NB4 (cell line): ENCODE results near the gene FSTL4.

Experiments
- DNase-seq: peaks from one replicate; pipeline ENCODE4 v3.0.0; 2010; ENCODE audit warnings: low read depth
- H3K4me3 ChIP-seq: one replicate; pipeline ENCODE4 v1.5.1; 2011; ENCODE audit warnings: mild to moderate bottlenecking, low read depth, low read length, moderate library complexity
- MYC ChIP-seq: IDR thresholded peaks from 2 replicates; pipeline ENCODE4 v1.6.1; 2011; ENCODE audit warnings: low read depth, low read length
- POLR2A ChIP-seq: IDR thresholded peaks from 2 replicates; pipeline ENCODE4 v1.6.1; 2011; ENCODE audit warnings: mild to moderate bottlenecking; ENCODE audit not compliant: insufficient read length; ENCODE audit errors: extremely low read depth
- TF ChIP-seq, protein P1 (sequence below): IDR thresholded peaks from one replicate; pipeline ENCODE4 v1.5.1; 2012; ENCODE audit warnings: low read depth, low read length
- TF ChIP-seq, protein P2 (sequence below): IDR thresholded peaks from 2 replicates; pipeline ENCODE4 v1.6.1; 2011; ENCODE audit warnings: low read depth, low read length

FSTL4 gene

GRCh38 chr5:133359861-133360260, 252.5 kb downstream of the FSTL4 start:
- DNase-seq = no peak
- H3K4me3 ChIP-seq = no peak overlapping the region

DNA sequence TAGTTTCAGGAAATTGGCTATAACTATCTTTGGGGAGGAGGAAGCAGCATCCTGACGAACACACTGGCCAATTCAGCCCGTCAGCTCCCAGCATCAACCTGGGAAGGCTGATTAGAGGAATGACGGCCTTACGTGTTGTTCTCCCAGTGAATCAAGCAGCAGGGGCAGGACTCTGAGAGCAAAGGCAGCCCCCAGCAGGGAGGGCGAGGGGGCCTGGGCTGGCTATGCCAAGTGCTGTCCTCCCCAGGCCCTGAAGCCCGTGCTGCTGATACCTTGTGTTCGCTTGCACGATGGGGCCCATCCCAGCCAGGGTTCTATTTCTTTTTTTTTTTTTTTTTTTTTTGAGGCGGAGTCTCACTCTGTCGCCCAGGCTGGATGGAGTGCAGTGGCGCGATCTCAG, 254.1 kb downstream of the FSTL4 start:
- no peak for DNase-seq
- no peak overlapping the region for H3K4me3 ChIP-seq
- TF ChIP-seq, protein P1, sequence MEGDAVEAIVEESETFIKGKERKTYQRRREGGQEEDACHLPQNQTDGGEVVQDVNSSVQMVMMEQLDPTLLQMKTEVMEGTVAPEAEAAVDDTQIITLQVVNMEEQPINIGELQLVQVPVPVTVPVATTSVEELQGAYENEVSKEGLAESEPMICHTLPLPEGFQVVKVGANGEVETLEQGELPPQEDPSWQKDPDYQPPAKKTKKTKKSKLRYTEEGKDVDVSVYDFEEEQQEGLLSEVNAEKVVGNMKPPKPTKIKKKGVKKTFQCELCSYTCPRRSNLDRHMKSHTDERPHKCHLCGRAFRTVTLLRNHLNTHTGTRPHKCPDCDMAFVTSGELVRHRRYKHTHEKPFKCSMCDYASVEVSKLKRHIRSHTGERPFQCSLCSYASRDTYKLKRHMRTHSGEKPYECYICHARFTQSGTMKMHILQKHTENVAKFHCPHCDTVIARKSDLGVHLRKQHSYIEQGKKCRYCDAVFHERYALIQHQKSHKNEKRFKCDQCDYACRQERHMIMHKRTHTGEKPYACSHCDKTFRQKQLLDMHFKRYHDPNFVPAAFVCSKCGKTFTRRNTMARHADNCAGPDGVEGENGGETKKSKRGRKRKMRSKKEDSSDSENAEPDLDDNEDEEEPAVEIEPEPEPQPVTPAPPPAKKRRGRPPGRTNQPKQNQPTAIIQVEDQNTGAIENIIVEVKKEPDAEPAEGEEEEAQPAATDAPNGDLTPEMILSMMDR = no peak

More at GRCh38 chr5:133359861-133360260, 252.5 kb downstream of the FSTL4 start:
- no peak for TF ChIP-seq POLR2A
- TF ChIP-seq, protein P2, sequence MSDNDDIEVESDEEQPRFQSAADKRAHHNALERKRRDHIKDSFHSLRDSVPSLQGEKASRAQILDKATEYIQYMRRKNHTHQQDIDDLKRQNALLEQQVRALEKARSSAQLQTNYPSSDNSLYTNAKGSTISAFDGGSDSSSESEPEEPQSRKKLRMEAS = no peak
- TF ChIP-seq MYC = no peak
- TF ChIP-seq, protein P1 = no peak

DNA sequence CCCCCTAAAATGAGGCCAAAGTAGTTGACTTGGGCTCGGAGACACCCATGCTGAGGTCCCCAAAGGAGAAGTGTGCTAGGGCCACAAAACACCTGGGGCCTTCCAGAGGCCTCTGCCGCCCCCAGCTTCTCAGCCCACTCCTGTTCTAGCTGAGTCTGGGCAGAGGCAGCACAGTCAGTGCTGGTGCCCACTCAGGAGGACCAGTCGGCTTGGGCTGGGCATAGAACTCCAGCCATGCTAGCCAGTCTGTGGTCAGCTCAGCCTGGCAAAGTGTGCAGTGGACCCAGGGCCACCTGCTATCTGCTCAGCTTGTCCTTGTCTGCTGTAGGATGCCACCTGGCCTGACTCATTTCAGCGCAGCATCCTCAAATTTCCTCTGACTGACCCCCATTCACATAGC, 254.6 kb downstream of the FSTL4 start:
- no peak overlapping the region for H3K4me3 ChIP-seq
- no peak for DNase-seq
- TF ChIP-seq POLR2A (no peak), MYC (no peak)
- TF ChIP-seq, protein P1 = no peak
- TF ChIP-seq, protein P2 = no peak

GRCh38 chr5:133356984-133357421, 255.3 kb downstream of the FSTL4 start:
- H3K4me3 ChIP-seq = no peak overlapping the region
- DNase-seq = no peak
- TF ChIP-seq, protein P1 = no peak
- TF ChIP-seq MYC = no peak
- TF ChIP-seq, protein P2 = no peak
- TF ChIP-seq POLR2A = no peak

DNA sequence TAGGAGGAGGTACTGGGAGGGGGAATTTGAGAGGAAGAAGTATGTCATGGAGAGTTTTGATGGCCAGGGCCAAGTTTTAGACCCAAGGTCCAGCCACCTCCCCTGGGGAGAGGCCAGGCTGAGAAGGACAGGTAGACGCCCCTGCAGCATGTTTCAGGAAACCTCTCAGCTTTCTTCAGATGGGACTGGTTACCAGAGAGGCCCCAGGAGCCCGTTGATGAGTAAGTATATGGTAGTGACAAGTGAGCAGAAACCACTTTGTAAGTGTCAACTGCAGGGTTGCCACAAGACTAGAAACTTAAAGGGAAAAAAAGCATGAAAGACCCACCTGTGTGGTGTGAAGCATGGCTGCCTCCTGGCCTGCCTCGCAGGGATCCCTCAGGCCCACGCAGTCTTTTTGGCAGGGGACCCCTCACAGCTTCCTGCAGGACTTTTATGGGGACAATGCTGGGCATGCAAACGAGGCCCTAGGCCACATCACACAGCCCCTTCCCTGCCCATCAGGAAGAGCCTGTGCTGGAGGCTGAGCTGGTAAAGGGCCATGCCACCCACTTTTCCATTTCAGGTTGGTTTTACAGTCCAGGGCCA, 255.9 kb downstream of the FSTL4 start:
- no peak overlapping the region for H3K4me3 ChIP-seq
- TF ChIP-seq, protein P1 = no peak
- TF ChIP-seq MYC = no peak
- no peak for DNase-seq

DNA sequence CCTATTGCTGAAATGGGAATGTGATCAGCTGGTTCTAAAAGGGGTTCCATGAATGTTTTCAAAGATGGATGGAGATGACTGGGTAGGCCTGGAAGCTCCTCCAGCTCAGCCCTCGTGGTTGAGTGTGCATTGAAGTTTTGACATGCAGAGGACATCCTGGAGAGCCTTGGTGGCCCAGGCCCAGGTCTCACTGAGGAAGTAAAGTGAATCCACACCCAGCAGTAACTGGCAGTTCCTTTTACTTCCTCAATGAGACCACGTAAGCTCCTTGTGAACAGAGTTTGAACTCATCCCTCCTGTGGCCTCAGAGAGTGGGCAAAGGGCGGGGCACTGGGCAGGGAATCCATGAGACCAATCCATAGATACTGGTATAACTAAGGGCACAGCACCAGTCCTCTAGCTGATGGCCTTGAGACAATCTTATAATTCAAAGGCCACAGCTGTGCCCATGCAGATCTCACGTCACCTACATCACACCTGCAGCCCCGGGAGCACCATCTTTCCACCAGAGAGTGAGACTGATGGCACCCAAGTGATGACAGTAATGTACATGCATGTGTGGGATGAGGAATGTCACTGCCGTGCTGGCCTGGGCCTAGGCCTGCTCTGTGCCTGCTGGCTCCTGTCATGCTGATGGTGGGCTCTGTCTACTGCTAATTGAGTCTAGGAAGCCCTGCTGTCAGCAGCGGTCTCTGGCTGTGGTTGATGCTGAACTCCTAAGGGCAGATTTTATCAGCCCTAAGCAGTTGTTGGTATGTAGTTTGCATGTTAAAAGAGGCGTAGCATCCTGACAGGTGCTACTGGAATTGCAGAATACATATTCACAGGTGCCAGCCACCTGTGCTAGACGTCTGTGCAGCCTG, 257.8 kb downstream of the FSTL4 start:
- TF ChIP-seq POLR2A (no peak), MYC (no peak)
- TF ChIP-seq, protein P1 = no peak
- TF ChIP-seq, protein P2 = no peak
- peak; percentile 46 for DNase-seq
- H3K4me3 ChIP-seq = no peak overlapping the region
